Measurements from ENCODE around the gene CNN3.

CNN3 gene

DNA sequence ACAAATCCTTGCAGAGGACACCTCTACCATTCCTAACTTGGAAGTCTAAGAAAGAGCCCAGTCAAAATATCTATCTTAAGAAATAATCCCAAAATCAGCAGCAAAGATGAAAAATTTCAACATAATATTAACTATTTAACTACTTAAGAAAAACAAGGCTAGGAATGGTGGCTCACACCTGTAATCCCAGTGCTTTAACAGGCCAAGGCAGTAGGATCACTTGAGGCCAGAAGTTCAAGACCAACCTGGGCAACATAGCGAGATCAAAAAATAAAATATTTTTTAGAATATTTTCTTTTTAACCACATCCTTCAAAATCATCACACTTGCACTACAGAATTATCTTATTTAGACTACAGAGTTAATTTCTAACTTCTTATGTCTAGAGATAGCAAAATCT, 4.9 kb downstream of the CNN3 start:
- DNase-seq: no peak

DNA sequence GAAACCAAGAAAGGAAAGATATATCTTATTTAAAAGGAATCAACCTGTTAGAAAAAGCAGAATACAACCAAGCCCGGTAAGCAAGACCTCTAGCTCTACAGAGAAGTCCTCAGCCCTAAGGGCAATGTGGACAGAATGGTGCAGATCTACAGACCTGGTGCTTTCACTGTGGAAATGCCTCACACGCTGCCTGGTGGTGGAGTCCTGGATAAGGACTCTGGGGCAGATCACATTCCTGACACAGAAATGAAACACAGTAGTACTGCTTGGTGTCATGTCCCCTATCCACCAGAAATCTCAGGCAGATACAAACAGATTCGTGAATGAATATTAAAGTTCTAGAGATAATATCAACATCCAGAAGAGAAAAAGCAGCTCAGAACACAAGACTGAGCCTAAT, 6.8 kb downstream of the CNN3 start:
- DNase-seq: no peak

DNA sequence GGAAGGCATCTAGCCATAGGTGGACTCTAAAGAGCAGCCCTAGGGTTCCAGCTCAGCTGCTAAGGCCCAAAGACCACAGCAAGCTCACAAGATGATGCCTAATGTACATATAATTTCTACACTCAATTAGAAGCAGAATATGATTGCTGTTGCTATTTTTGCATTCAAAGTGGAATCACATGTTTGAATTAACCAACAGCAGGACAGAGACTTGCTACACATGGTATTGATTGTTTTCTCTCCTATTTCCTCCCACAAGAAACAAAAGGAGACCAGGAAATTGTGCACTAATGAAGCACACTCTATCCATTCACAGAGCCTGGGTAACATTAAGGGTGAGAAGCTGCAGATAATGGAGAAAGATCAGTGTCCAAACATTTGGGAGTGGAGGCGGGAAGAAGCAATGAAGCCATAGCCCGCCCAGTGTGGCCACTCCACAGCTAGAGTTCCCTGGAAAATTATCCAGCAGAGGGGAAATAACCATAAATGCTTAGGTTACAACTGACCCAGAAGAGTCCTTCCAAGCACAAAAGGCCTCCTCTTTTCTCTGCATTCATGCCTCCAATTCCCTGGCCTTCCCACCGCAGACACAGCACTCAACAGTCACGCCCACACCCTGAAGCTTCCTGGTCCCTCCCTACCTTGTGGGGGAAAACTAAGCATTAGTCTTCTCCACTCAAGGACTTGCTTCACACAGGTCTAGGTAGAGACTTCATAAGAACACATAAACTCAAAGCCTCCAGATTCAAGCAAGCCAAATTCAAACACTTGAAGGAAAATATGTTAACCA, 7.5 kb downstream of the CNN3 start:
- no peak for DNase-seq

- DNase-seq: no peak
These were observed 9.7 kb downstream of the CNN3 start for GRCh38 chr1:94917251-94917650.

DNA sequence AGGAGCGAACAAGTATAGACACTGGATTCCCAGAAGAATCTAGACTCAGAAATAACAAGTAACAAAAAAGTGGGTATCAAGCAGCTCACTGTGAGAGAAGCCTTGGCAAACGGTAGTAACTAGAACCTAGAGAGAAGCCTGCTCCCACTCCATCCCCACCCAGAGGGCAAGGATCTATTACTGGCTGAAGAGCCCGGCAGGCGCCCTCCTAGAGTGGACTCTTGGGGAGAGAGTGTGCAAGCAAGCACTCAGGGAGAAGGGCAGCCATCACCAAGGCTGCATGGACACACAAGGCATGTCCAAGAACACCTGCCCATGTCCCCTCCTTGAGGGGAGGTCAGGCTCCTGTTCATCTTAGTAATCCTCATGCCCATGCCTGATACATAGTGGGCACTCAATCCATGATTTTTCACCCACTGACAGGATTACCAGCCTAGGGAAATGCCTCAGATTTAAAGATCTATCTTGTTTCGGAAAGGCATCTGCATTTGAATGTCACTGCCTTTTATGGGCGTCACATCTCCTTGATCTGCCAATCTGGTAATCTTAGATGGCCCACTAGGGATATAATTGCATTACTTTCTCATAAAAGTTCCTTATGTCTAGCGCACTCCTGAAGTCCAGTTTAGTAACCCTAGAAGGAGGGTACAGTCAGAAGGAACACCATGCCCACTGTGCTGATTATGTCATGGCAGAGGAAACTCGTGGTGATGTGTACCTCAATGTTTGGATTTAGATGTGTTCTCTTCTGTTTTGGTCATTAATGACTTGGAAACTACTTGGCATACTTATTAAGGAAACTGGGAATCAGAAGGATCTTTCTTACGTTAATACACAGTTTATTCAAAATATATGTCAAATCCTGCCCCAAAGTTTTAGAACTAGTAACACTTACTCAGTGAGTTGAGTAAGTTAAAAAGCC, 14.4 kb downstream of the CNN3 start:
- DNase-seq: peak in 1 of 2 experiments; percentile 20

GRCh38 chr1:94909486-94909885, 17.4 kb downstream of the CNN3 start:
- DNase-seq: peak in 1 of 2 experiments; percentile 14

- no peak for DNase-seq
These were observed 17.9 kb downstream of the CNN3 start for GRCh38 chr1:94908965-94909364.

DNA sequence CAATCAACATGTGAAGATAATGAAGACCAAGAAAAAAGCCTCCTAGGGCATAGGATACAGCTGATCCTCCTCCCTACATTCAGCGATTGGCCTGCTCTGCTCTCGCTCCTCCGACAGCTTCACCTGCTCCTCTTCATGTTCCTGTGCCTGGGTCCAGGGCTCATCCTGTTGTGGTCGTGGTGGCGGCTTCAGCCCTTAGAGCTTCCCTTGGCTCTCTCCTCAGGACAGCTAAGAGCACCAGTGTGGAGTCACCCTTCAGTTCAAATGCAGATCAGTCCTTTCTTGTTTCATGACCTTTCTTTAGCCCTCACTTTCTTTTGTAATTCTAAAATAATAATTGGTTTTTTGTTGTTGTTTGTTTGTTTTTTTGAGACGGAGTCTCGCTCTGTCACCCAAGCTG, 18.7 kb downstream of the CNN3 start:
- no peak for DNase-seq

- DNase-seq: no peak
These were observed 19.8 kb downstream of the CNN3 start for GRCh38 chr1:94907136-94907535.

GRCh38 chr1:94906382-94906781, 20.5 kb downstream of the CNN3 start:
- no peak for DNase-seq

GRCh38 chr1:94905207-94905606, 21.7 kb downstream of the CNN3 start:
- no peak for DNase-seq

- no peak for DNase-seq
These were observed 23.5 kb downstream of the CNN3 start for GRCh38 chr1:94903280-94904009.

- no peak for DNase-seq
These were observed 25.1 kb downstream of the CNN3 start for GRCh38 chr1:94901841-94902240.

GRCh38 chr1:94899756-94900155, 27.2 kb downstream of the CNN3 start:
- DNase-seq: no peak

DNA sequence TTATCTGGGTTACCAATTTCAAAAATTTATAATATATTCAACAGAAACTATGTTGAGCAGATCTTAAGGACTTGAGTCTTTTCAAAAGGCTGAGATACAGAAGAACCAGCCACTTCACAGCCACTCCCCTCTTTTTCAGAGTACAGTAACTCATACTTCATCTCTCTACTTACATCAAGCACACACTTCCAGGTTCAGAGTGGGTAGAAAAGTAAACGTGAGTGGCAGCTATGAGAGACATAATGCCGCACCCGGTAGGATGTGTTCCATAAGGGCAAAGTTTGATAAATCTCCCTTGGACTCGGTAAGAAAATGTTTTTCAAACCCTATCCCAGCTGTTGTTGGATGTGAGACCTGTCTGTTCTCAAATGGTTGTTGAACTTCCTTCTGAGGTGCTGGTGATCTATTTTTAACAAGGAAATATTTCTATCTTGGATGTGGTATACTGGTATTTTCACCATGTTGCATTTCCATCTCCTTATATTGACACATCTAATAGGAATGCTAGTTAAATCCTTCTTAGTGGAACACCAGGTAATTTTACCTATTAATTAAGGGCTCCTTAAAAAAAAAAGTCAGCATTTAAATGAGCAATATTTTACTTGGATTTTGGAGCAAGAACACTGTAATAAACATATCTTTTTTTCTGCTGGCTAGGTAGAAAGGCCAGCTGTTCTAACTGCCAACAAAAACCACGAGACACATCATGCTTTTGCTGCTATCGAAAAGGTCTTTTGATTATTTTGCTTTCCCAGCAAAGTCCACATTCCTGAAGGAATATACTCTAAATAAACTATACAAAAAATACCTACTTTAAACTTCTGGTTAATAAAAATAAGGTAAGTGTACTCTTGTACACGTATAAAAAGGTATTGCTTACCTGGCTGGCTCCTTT, 28.2 kb downstream of the CNN3 start:
- no peak for DNase-seq

GRCh38 chr1:94895518-94895917, 31.4 kb downstream of the CNN3 start:
- DNase-seq: no peak

- DNase-seq: no peak
These were observed 32.3 kb downstream of the CNN3 start for GRCh38 chr1:94894630-94895029.

DNA sequence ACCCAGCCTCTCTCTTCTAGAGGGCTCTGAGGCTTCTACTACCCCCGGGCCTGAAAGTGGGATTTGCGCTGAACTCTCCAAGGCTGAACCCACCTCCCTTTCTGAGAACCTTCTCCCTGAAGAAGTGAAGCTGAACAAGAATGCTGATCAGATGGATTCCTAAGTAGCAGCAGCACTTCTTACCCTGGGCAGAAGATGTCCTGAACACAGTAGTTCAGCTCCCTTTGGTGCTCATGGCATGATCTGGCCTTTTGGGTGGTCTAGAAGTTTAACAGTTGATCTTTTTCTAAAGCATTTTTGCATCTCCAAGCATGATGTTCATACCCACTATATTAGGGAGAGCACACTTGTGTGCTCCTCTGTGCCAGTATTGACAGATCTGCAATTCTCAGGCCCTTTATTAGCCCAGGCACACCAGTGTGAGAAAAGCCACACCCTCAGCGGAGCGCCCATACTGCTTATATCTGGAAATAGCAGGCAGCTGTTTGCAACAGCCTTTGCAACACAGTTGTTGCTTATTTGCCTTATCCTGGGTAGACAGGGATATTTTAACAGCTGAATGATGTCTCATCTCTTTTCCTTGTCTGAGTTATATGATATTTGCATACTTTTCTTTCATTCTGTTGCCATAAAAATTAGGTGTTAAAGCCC, 34.2 kb downstream of the CNN3 start:
- no peak for DNase-seq

DNA sequence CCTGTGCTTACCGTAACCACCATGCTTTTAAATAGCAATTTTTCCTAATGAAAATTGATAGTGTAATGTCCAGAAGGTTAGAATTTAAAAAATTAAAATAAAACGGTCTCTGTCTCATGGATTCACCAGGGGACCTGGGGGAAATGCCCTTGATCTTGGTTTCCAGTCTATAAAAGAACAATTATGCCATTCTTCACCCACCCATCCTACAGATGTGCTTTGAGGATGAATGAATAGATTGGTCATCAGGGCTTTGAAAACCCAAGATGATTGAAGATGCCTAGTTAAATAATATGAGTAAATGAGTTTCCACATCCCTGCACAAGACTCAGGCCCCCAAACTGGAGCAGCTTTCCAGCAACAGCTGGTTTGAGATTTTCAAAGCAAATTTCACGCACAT, 38.7 kb downstream of the CNN3 start:
- DNase-seq: no peak

GRCh38 chr1:94887603-94888171, 39.2 kb downstream of the CNN3 start:
- DNase-seq: no peak

DNA sequence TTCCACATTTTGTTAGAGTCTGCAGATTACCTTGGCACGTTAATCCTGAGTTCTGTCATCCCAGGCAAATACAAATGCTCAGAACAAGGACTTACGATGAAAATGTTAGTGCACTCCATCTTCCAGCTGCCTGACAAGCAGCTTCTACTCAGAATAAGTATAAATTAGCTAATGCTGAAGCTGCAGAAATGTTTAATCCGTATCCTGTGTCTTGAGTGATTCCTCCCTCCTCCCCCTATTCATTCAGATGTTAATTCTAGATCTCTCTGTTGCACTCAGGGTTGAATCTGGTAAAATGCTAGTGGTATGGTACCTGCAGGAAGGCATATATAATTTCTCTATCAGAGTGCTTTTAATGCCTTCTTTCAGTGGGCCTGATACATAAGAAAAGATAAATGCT, 39.8 kb downstream of the CNN3 start:
- DNase-seq: no peak
